HG03039 (cell line): ENCODE measurements around the gene JAML.

Experiments
- ATAC-seq: cut with Tn5 transposase; IDR thresholded peaks from one replicate; pipeline ENCODE4 v1.9.1; 2021; ENCODE audit warnings: mild to moderate bottlenecking, moderate library complexity; ENCODE audit not compliant: unreplicated experiment

Gene JAML

DNA sequence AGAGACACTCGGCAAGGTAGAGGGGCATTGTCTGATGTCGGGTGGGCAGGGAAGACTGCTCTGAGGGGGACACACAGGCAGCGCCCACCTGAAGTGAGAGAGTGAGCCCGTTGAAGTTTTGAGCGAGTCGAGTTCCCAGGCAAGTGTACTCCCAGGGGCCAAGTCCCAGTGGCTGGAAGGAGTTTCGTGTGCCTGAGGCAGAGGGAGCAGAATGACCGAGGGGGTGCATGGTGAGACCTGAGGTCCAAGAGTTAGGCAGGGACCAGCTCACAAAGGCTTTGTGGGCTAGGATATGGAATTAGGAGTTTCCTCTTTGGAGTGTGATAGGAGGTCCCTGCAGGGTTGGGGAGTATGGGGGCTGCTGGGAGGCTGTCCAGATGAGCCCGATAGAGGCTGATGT lies 54.6 kb downstream of the JAML start:
- ATAC-seq = no peak

GRCh38 chr11:118169300-118170140 lies 55.3 kb downstream of the JAML start:
- no peak for ATAC-seq

GRCh38 chr11:118168751-118169150 lies 56.1 kb downstream of the JAML start:
- ATAC-seq = no peak

- no peak for ATAC-seq
Observed at GRCh38 chr11:118168316-118168715, 56.5 kb downstream of the JAML start.

GRCh38 chr11:118167906-118168305 lies 56.9 kb downstream of the JAML start:
- no peak for ATAC-seq

DNA sequence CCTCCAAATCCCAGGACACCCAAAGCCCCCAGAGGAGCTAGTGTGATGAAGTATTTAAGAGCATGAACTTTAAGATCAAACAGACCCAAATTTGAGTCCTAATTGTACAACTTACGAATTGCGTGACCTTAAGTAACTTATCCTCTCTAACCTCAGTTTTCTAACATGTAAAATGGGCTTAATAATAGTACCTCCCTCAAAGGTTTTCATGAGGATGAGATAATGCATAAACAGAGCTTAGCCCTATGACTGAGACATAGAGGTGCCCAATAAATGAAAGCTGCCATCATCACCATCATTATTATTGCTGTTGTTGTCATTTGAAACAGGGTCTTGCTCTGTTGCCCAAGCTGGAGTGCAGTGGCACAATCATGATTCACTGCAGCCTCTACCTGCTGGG lies 57.6 kb downstream of the JAML start:
- no peak for ATAC-seq

- ATAC-seq = no peak
Observed at GRCh38 chr11:118166641-118167040, 58.2 kb downstream of the JAML start.

DNA sequence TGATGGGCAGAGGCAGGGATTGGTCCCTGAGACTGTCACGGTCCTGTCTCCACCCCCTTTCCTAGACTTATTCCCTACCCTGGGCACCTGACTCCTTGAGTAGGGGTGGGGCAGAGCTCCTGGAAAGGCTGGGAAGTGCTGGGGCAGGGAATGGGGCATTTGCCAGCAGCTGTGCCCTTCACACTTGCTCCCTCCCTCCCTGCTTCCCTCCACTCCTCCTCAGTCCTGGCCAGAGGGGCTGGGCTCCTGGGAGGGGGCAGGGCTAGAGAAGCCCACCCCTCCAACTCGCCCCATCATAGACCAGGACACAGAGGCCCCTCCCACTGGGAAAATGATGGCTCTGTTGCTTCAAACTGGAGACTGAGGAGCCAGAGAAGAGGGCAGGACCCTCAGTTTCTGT lies 59.9 kb downstream of the JAML start:
- no peak for ATAC-seq

DNA sequence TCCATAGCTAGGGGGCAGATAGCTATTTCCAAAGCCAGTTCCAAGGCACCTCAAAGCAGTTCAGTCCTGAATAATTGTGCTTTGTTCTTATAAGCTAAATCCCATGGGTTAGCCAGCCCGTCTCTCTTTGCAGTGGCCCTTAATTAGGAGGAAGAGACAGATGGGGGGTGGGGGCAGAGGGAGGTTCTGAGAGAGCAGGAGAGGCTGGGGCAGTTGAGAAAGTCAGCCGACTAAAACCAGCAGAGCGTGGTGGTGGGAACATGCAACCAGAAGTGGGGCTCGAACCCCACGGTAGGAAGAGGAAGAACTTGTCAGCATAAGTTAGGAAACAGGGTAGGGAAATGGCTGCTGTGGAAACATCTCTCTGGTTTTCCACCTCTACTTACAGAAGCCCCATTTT lies 61.3 kb downstream of the JAML start:
- no peak for ATAC-seq

- no peak for ATAC-seq
Observed at GRCh38 chr11:118162846-118163245, 62.0 kb downstream of the JAML start.

- no peak for ATAC-seq
Observed at GRCh38 chr11:118161786-118162185, 63.0 kb downstream of the JAML start.

- no peak for ATAC-seq
Observed at GRCh38 chr11:118157186-118157895, 67.5 kb downstream of the JAML start.

DNA sequence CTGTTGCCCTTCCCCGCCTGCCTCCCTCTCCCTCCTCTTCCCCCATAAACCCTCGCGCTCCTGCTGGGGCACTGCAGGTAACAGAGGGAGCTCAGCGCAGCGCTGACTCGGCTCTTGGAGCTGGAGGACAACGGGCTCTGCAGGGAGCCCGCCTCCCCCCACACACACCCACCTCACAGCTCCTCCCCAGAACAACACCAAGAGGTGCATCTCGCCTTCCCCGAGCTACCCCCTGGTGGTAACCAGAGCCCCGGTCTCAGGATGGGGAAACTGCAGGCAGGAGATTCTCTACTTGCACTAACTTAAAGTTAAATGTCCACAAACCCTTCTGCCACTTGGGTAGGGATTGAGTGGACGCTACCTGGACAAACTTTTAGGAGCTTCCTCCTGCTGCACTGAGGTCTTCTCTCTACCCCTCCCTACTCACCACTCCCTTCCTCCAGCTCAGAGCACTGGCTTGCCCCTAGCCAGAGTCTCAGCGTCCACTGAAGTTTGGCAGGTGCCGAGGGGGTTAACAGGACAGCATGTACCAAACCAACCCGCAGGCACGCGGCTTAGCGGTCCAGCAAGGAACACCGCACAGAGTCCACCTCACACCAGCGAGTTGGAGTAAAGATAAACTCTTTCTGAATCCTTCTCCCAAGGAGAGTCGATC lies 68.2 kb downstream of the JAML start:
- ATAC-seq = no peak

DNA sequence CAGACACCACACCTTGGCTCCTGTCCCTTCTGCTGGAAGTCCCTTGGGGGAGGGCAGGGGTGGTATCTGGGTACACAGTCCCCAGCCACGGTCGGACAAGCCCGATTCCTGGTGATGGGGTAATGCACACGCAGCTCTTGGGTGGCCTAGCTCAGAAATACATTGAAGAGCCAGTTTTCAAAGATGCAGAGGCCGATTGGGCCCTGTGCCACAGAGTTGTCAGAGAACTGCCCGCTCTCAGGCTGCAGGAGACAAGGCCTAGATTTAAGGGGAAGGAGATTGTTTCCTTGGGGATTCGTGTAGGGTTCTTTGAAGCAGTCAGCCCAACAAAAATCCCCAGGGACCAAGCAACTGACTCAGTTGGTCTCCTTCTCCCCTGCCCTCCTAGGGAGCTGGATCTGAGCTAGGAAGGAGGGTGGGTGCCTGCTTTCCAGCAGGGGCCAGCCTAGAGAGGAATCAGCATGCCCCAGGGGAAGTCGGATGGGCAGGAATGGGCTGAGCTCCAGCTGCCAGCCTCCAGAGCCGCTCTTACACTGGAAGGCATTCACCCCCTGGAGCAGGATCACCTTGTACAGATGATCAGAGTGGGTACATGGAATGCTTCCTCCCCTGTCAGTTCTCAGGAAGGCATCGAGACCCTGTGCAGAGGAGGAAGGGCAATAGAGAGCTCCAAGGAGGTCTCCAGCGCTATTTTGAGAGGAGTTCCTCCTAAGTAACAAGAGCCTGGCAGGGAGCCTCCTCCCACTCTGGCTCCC lies 68.9 kb downstream of the JAML start:
- ATAC-seq = no peak

GRCh38 chr11:118154641-118155040 lies 70.2 kb downstream of the JAML start:
- no peak for ATAC-seq

GRCh38 chr11:118153976-118154375 lies 70.8 kb downstream of the JAML start:
- no peak for ATAC-seq

- ATAC-seq = no peak
Observed at GRCh38 chr11:118153516-118153915, 71.3 kb downstream of the JAML start.

GRCh38 chr11:118152552-118153471 lies 72.0 kb downstream of the JAML start, which contains the start of gene SCN4B:
SCN4B (minus strand) TSS chr11:118152823; CDS start chr11:118152673, 150 bp downstream.
- no peak for ATAC-seq

GRCh38 chr11:118152020-118152551 lies 72.7 kb downstream of the JAML start:
- ATAC-seq = no peak

DNA sequence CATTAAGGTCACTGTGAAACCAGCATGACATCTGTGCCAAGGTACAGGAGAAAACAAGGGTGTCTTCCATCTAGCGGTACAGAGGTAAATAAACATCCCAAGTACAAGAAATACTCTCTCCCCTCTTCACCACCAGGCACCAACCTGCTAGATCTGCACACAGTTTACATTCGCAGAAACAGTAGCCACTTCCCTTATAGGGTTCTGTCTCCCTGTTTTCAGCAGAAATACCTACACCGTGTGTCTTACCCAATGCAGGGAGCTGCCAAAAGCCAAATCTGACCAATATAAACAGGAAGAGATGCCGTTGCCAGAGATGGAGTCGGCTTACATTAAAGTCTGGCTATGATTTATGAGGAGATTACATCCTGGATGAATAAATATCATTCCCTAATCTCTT lies 73.4 kb downstream of the JAML start:
- no peak for ATAC-seq
